Measurements from ENCODE around the gene MAP3K2.

- TF ChIP-seq, protein P1, sequence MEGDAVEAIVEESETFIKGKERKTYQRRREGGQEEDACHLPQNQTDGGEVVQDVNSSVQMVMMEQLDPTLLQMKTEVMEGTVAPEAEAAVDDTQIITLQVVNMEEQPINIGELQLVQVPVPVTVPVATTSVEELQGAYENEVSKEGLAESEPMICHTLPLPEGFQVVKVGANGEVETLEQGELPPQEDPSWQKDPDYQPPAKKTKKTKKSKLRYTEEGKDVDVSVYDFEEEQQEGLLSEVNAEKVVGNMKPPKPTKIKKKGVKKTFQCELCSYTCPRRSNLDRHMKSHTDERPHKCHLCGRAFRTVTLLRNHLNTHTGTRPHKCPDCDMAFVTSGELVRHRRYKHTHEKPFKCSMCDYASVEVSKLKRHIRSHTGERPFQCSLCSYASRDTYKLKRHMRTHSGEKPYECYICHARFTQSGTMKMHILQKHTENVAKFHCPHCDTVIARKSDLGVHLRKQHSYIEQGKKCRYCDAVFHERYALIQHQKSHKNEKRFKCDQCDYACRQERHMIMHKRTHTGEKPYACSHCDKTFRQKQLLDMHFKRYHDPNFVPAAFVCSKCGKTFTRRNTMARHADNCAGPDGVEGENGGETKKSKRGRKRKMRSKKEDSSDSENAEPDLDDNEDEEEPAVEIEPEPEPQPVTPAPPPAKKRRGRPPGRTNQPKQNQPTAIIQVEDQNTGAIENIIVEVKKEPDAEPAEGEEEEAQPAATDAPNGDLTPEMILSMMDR (IDR thresholded peaks at IDR 0.05) = no peak
- TF ChIP-seq POLR2A (IDR thresholded peaks at IDR 0.05) (no peak), POLR2AphosphoS5 (IDR thresholded peaks at IDR 0.05) (no peak)
Observed at GRCh38 chr2:127326289-127326945, 61.4 kb downstream of the MAP3K2 start.

Measured in suprapubic skin (tissue), 4 donors.